Measurements from ENCODE around the gene ULK2.
A peak's percentile ranks its signal among the peaks of the same experiment; 100 is the strongest.
"Not testable (repeated sequence)": the region's sequence is repeated elsewhere in the genome, so short reads cannot be mapped to it uniquely, and the experiment has no call there.

ULK2 gene

GRCh38 chr17:19867329-19868078, at the start of gene ULK2:
Gene ULK2, minus strand, starts transcription at chr17:19867936. Its CDS starts 519 bp downstream, at chr17:19867417.
- peak in 1 of 2 donors; percentile 31 for DNase-seq (ENCODE audit: extremely low read depth in 1 of 2, low read depth in 1 of 2)

- DNase-seq (ENCODE audit: extremely low read depth in 1 of 2, low read depth in 1 of 2): no peak
Observed at GRCh38 chr17:19915245-19915978, 47.7 kb upstream of the ULK2 start.

- no peak for DNase-seq (ENCODE audit: extremely low read depth in 1 of 2, low read depth in 1 of 2)
Observed at GRCh38 chr17:19911033-19911432, 43.3 kb upstream of the ULK2 start.

- no peak for DNase-seq (ENCODE audit: extremely low read depth in 1 of 2, low read depth in 1 of 2)
Observed at GRCh38 chr17:19909139-19909538, 41.4 kb upstream of the ULK2 start.

- DNase-seq (ENCODE audit: extremely low read depth in 1 of 2, low read depth in 1 of 2): no peak
Observed at GRCh38 chr17:19905502-19905901, 37.8 kb upstream of the ULK2 start.

- DNase-seq (ENCODE audit: extremely low read depth in 1 of 2, low read depth in 1 of 2): no peak
Observed at GRCh38 chr17:19904924-19905323, 37.2 kb upstream of the ULK2 start.

- DNase-seq (ENCODE audit: extremely low read depth in 1 of 2, low read depth in 1 of 2): no peak
Observed at GRCh38 chr17:19904412-19904811, 36.7 kb upstream of the ULK2 start.

- DNase-seq (ENCODE audit: extremely low read depth in 1 of 2, low read depth in 1 of 2): no peak
Observed at GRCh38 chr17:19900809-19901208, 33.1 kb upstream of the ULK2 start.

GRCh38 chr17:19897903-19898302, 30.2 kb upstream of the ULK2 start:
- no peak for DNase-seq (ENCODE audit: extremely low read depth in 1 of 2, low read depth in 1 of 2)

- DNase-seq (ENCODE audit: extremely low read depth in 1 of 2, low read depth in 1 of 2): no peak
Observed at GRCh38 chr17:19897090-19897837, 29.5 kb upstream of the ULK2 start.

GRCh38 chr17:19896679-19897078, 28.9 kb upstream of the ULK2 start:
- no peak for DNase-seq (ENCODE audit: extremely low read depth in 1 of 2, low read depth in 1 of 2)

- DNase-seq (ENCODE audit: extremely low read depth in 1 of 2, low read depth in 1 of 2): not testable (repeated sequence)
Observed at GRCh38 chr17:19890554-19890953, 22.8 kb upstream of the ULK2 start.

- DNase-seq (ENCODE audit: extremely low read depth in 1 of 2, low read depth in 1 of 2): not testable (repeated sequence)
Observed at GRCh38 chr17:19890001-19890400, 22.3 kb upstream of the ULK2 start.

GRCh38 chr17:19886116-19886515, 18.4 kb upstream of the ULK2 start:
- no peak for DNase-seq (ENCODE audit: extremely low read depth in 1 of 2, low read depth in 1 of 2)

- no peak for DNase-seq (ENCODE audit: extremely low read depth in 1 of 2, low read depth in 1 of 2)
Observed at GRCh38 chr17:19883537-19884215, 15.9 kb upstream of the ULK2 start.

GRCh38 chr17:19880393-19880792, 12.7 kb upstream of the ULK2 start:
- DNase-seq (ENCODE audit: extremely low read depth in 1 of 2, low read depth in 1 of 2): no peak

- DNase-seq (ENCODE audit: extremely low read depth in 1 of 2, low read depth in 1 of 2): no peak
Observed at GRCh38 chr17:19877364-19877945, 9.7 kb upstream of the ULK2 start.

GRCh38 chr17:19876529-19877161, 8.9 kb upstream of the ULK2 start:
- DNase-seq (ENCODE audit: extremely low read depth in 1 of 2, low read depth in 1 of 2): peak in 1 of 2 donors; percentile 24

- DNase-seq (ENCODE audit: extremely low read depth in 1 of 2, low read depth in 1 of 2): no peak
Observed at GRCh38 chr17:19874256-19874655, 6.5 kb upstream of the ULK2 start.

GRCh38 chr17:19873346-19873745, 5.6 kb upstream of the ULK2 start:
- no peak for DNase-seq (ENCODE audit: extremely low read depth in 1 of 2, low read depth in 1 of 2)
